ENCODE measurements around the gene ENO2. TPM values are rescaled to one million over a fixed set of nuclear protein-coding genes. Genes with fewer than 3 reads are reported as not detected.
A peak's percentile ranks its signal among the peaks of the same experiment; 100 is the strongest.

Gene ENO2
- total RNA-seq, 4 donors from 2014 or later: 4.6 to 11.7 (median 8.8) TPM

DNA sequence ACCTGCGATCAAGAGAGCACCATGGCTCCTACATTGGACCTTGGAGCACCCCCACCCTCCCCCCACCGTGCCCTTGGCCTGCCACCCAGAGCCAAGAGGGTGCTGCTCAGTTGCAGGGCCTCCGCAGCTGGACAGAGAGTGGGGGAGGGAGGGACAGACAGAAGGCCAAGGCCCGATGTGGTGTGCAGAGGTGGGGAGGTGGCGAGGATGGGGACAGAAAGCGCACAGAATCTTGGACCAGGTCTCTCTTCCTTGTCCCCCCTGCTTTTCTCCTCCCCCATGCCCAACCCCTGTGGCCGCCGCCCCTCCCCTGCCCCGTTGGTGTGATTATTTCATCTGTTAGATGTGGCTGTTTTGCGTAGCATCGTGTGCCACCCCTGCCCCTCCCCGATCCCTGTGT lies 27.4 kb downstream of the ENO2 start:
- Histone ChIP-seq H3K9me3 (no peaks in the 10 kb centered on the region), H3K27ac (no peak overlapping the region), H3K27me3 (no peaks in the 10 kb centered on the region), H3K4me1 (peaks cover 13 to 46% (median 27%) of the 10 kb centered on the region in 4 donors), H3K4me3 (no peak overlapping the region), H3K36me3 (peaks cover 0 to 13% (median 0%) of the 10 kb centered on the region in 3 donors)
- no peak for TF ChIP-seq POLR2A (IDR thresholded peaks at IDR 0.05)
- TF ChIP-seq, protein P1, sequence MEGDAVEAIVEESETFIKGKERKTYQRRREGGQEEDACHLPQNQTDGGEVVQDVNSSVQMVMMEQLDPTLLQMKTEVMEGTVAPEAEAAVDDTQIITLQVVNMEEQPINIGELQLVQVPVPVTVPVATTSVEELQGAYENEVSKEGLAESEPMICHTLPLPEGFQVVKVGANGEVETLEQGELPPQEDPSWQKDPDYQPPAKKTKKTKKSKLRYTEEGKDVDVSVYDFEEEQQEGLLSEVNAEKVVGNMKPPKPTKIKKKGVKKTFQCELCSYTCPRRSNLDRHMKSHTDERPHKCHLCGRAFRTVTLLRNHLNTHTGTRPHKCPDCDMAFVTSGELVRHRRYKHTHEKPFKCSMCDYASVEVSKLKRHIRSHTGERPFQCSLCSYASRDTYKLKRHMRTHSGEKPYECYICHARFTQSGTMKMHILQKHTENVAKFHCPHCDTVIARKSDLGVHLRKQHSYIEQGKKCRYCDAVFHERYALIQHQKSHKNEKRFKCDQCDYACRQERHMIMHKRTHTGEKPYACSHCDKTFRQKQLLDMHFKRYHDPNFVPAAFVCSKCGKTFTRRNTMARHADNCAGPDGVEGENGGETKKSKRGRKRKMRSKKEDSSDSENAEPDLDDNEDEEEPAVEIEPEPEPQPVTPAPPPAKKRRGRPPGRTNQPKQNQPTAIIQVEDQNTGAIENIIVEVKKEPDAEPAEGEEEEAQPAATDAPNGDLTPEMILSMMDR (IDR thresholded peaks at IDR 0.05): no peak
- no peak for DNase-seq

DNA sequence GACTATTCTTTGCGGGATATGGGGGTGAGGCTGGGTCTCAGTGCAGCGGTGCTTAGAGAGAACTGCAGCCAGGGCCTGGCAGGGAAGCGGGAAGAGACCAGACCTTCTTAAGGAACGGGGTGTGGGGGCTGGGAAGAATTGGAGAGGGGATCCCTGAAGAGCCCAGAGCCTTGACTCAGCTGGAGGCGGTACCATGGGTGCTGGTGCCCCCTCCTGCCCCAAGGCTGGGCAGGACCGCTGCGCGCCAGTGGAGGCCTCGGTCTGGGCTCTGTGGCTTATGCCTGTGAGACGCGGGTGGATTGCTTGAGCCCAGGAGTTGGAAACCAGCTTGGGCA lies 27.9 kb downstream of the ENO2 start:
- Histone ChIP-seq H3K4me3 (no peak overlapping the region), H3K27ac (peak overlapping the region in 3 of 4 donors; percentile 90 to 97 (median 96)), H3K36me3 (peaks cover 0 to 13% (median 0%) of the 10 kb centered on the region in 3 donors), H3K9me3 (no peaks in the 10 kb centered on the region), H3K4me1 (peaks cover 13 to 46% (median 25%) of the 10 kb centered on the region in 4 donors), H3K27me3 (no peaks in the 10 kb centered on the region)
- TF ChIP-seq POLR2A (IDR thresholded peaks at IDR 0.05): no peak
- TF ChIP-seq, protein P1 (IDR thresholded peaks at IDR 0.05): no peak
- DNase-seq: peak in 1 of 3 donors; percentile 49

DNA sequence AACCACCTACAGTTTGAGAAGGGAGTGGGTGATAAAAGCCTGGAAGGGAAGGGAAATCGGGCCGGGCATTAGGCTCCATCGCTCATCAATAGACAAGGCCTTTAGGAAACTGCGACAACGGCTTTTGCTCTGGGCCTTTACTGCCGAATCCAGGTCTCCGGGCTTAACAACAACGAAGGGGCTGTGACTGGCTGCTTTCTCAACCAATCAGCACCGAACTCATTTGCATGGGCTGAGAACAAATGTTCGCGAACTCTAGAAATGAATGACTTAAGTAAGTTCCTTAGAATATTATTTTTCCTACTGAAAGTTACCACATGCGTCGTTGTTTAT lies 29.0 kb downstream of the ENO2 start:
- peak; percentile 71 to 94 (median 86) for DNase-seq
- no peak for TF ChIP-seq POLR2A (IDR thresholded peaks at IDR 0.05)
- TF ChIP-seq, protein P1 (IDR thresholded peaks at IDR 0.05): no peak
- Histone ChIP-seq H3K27me3 (no peaks in the 10 kb centered on the region), H3K36me3 (peaks cover 0 to 13% (median 0%) of the 10 kb centered on the region in 3 donors), H3K4me1 (peaks cover 11 to 46% (median 22%) of the 10 kb centered on the region in 4 donors), H3K9me3 (no peaks in the 10 kb centered on the region), H3K4me3 (peak overlapping the region; percentile 48 to 69 (median 60)), H3K27ac (peak overlapping the region; percentile 90 to 97 (median 94))

DNA sequence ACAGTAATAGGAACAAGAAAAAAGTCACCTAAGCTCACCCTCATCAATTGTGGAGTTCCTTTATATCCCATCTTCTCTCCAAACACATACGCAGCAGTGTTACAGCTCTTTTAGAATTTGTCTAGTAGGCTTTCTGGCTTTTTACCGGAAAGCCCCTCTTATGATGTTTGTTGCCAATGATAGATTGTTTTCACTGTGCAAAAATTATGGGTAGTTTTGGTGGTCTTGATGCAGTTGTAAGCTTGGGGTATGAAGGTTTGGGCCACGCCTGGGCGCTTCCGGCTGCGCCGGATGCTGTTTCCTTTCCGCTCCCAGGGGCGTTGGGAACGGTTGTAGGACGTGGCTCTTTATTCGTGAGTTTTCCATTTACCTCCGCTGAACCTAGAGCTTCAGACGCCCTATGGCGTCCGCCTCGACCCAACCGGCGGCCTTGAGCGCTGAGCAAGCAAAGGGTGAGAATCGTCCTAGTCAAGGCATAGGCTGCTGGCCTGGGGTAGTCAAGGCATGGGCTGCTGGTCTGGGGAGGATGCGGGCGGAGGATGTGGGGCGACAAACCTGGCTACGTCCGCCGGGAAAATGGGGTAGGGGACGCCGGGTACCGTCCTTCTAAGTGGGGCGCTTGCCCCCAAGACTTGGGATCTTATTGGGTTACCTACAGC lies 29.5 kb downstream of the ENO2 start, which contains the start of the genes C12orf57 and RNU7-1:
Gene C12orf57, plus strand, starts transcription at position 301 of the 659 bp plus-strand sequence. Its CDS starts 100 bp downstream, at position 401.
Gene RNU7-1, plus strand, starts transcription at position 95 of the 659 bp plus-strand sequence.
- peak; percentile 86 to 97 for TF ChIP-seq POLR2A (IDR thresholded peaks at IDR 0.05)
- TF ChIP-seq, protein P1 (IDR thresholded peaks at IDR 0.05): peak in 1 of 6 experiments; percentile 7
- Histone ChIP-seq H3K27me3 (no peaks in the 10 kb centered on the region), H3K27ac (peak within 1 kb of the TSS; percentile 90 to 97 (median 94)), H3K4me3 (peak within 1 kb of the TSS; percentile 48 to 69 (median 60)), H3K4me1 (peaks cover 8 to 41% (median 20%) of the 10 kb centered on the region in 4 donors), H3K36me3 (peaks cover 0 to 13% (median 0%) of the 10 kb centered on the region in 3 donors), H3K9me3 (no peaks in the 10 kb centered on the region)
- DNase-seq: peak; percentile 69 to 87 (median 80)

DNA sequence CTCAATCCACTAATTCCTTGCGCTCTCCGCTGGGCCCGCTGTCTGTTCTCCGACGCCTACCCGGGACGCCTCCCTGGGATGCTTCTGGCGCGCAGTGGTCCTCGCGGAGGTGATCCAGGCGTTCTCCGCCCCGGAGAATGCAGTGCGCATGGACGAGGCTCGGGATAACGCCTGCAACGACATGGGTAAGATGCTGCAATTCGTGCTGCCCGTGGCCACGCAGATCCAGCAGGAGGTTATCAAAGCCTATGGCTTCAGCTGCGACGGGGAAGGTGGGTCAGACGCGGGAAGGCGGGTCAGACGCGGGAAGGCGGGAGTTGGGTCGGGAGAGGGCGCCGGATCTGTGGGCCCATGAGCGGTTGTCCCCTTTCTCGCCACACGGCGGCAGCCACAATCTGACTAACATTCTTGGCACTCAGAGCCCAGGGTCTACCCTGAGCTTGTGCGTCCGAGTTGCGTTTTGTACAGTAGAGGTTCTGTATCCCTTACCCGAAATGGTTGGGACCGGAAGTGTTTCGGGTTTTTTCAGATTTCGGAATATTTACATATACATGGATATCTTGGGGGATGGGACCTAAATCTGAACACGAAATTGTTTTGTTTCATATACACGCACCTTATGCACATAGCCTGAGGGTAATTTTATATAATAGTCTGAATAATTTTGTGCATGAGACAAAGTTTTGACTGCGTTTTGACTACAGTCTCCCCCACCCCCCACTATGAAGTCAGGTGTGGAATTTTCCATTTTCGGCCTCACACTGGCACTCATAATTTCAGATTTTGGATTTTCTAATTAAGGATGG lies 30.2 kb downstream of the ENO2 start:
- Histone ChIP-seq H3K9me3 (no peaks in the 10 kb centered on the region), H3K36me3 (peaks cover 0 to 13% (median 0%) of the 10 kb centered on the region in 3 donors), H3K4me1 (peaks cover 8 to 33% (median 22%) of the 10 kb centered on the region in 4 donors), H3K27me3 (no peaks in the 10 kb centered on the region), H3K27ac (peak overlapping the region; percentile 90 to 97 (median 94)), H3K4me3 (peak overlapping the region; percentile 48 to 69 (median 60))
- peak; percentile 93 to 97 (median 96) for DNase-seq
- TF ChIP-seq POLR2A (IDR thresholded peaks at IDR 0.05): peak; percentile 8 to 48
- TF ChIP-seq, protein P1 (IDR thresholded peaks at IDR 0.05): peak; percentile 81 to 98 (median 93)
